ENCODE data around the gene ELP5. TPM values are rescaled to one million over a fixed set of nuclear protein-coding genes. Genes with fewer than 3 reads are reported as not detected.

Gene ELP5
- total RNA-seq, 1 experiment from 2014 or later = 49.6 TPM

GRCh38 chr17:7295230-7296180 is 43.5 kb downstream of the ELP5 start:
- peaks cover 4% of the 10 kb centered on the region for H3K23me2 ChIP-seq (ENCODE audit: insufficient read length, low read depth, low read length, poor library complexity, severe bottlenecking)
- peaks cover 4% of the 10 kb centered on the region; the same call in 1 of the 2 replicates for H3K4me1 ChIP-seq (ENCODE audit: insufficient read depth, low read length)
- H3K9me3 ChIP-seq (ENCODE audit: control insufficient read depth, low read depth, low read length) = no peaks in the 10 kb centered on the region
- no peak overlapping the region for H4K8ac ChIP-seq (replicated peaks; ENCODE audit: insufficient read length, low read depth, low read length)
- no peak overlapping the region for H2BK5ac ChIP-seq (ENCODE audit: insufficient read length, low read length)
- no peak overlapping the region for H3K23ac ChIP-seq (ENCODE audit: insufficient read length, low read depth, low read length)
- no peak overlapping the region for H3T11ph ChIP-seq (ENCODE audit: low read length)
- no peak overlapping the region for H4K91ac ChIP-seq (ENCODE audit: insufficient read length, low read depth, low read length)
- Mint-ChIP-seq H3K27me3 (ENCODE audit: low read depth) (peaks cover 77% of the 10 kb centered on the region), H3K27ac (peak overlapping the region in 1 of 3 experiments; percentile 36; a peak in 2 of 7 replicates), H3K4me1 (peaks cover 10 to 22% of the 10 kb centered on the region in 2 experiments), H3K9me3 (peaks cover 3% of the 10 kb centered on the region in 2 experiments; a peak in 3 of 5 replicates), H3K36me3 (ENCODE audit: insufficient read depth in 1 of 3, low read depth in 3 of 3) (peaks cover 0 to 3% (median 0%) of the 10 kb centered on the region in 3 experiments; a peak in 2 of 7 replicates), H3K4me3 (peak overlapping the region; percentile 59 to 83)
- no peak overlapping the region for H2AK5ac ChIP-seq (ENCODE audit: insufficient read length, low read length)
- H3K79me1 ChIP-seq (ENCODE audit: insufficient read depth, low read depth, low read length, poor library complexity, severe bottlenecking) = no peaks in the 10 kb centered on the region
- H3K9ac ChIP-seq (ENCODE audit: extremely low read depth, insufficient read length, low read length) = no peak overlapping the region
- no peak overlapping the region for H2BK12ac ChIP-seq (ENCODE audit: insufficient read length, low read depth, low read length)
- no peak overlapping the region for H2BK20ac ChIP-seq (ENCODE audit: low read depth, low read length, poor library complexity, severe bottlenecking)
- peak overlapping the region; percentile 91 for H3K4me2 ChIP-seq (ENCODE audit: insufficient read depth, insufficient read length, low read length)
- H3K4ac ChIP-seq (ENCODE audit: low read depth, low read length) = no peak overlapping the region
- no CpG with 5 or more reads among the region's 42 CpGs for WGBS (ENCODE audit: extremely low coverage, insufficient read length, low lambda C conversion rate)
- H4K5ac ChIP-seq (ENCODE audit: insufficient read length, low read depth, low read length) = no peak overlapping the region
- peak; percentile 28; the same call in 2 of the 3 replicates for TF ChIP-seq CTCF (conservative IDR thresholded peaks at IDR 0.05)
- H3K14ac ChIP-seq (ENCODE audit: insufficient read depth, low read length) = no peak overlapping the region
- no peak overlapping the region for H2BK120ac ChIP-seq (ENCODE audit: low read depth, low read length, poor library complexity, severe bottlenecking)
- no peak overlapping the region for H3K56ac ChIP-seq (ENCODE audit: insufficient read length, low read depth, low read length)
- no peaks in the 10 kb centered on the region for H3K79me2 ChIP-seq (ENCODE audit: insufficient read depth, low read length)
- H2BK15ac ChIP-seq (ENCODE audit: low read depth, low read length) = no peak overlapping the region
- H3K18ac ChIP-seq (ENCODE audit: insufficient read length, low read depth, low read length) = peak overlapping the region; percentile 95
- no peak overlapping the region for H2AFZ ChIP-seq (ENCODE audit: low read length)
- peaks cover 2% of the 10 kb centered on the region for H3K27me3 ChIP-seq (ENCODE audit: insufficient read depth, low read length)
- no peak for DNase-seq
- H3K27ac ChIP-seq (ENCODE audit: insufficient read length, low read depth, low read length) = no peak overlapping the region
- H4K20me1 ChIP-seq (ENCODE audit: control insufficient read depth, insufficient read depth, insufficient read length) = no peaks in the 10 kb centered on the region
